CD4-positive, alpha-beta T cell treated with Interleukin-4 for 4 hours (primary cell): ENCODE results near the gene C8B.

ENCODE experiments used
- DNase-seq: peaks from one replicate; pipeline ENCODE4 v3.0.0-alpha.2; 2020

The C8B gene

GRCh38 chr1:56965916-56966697 is at the start of gene C8B:
TSS of gene C8B (minus strand) at chr1:56966015. CDS start at chr1:56965948, 67 bp downstream.
- no peak for DNase-seq

- no peak for DNase-seq
These were observed 49.3 kb upstream of the C8B start for GRCh38 chr1:57015071-57015470.

GRCh38 chr1:57013522-57013921 is 47.7 kb upstream of the C8B start:
- DNase-seq: no peak

GRCh38 chr1:57012315-57012714 is 46.5 kb upstream of the C8B start:
- DNase-seq: no peak

GRCh38 chr1:57010511-57010910 is 44.7 kb upstream of the C8B start:
- no peak for DNase-seq

GRCh38 chr1:57007948-57008347 is 42.1 kb upstream of the C8B start:
- no peak for DNase-seq

- no peak for DNase-seq
These were observed 41.7 kb upstream of the C8B start for GRCh38 chr1:57007472-57007871.

GRCh38 chr1:57003398-57004139 is 37.8 kb upstream of the C8B start:
- no peak for DNase-seq

GRCh38 chr1:56995414-56996100 is 29.7 kb upstream of the C8B start:
- no peak for DNase-seq

- no peak for DNase-seq
These were observed 27.7 kb upstream of the C8B start for GRCh38 chr1:56993475-56993874.

GRCh38 chr1:56992318-56993125 is 26.7 kb upstream of the C8B start:
- no peak for DNase-seq

GRCh38 chr1:56991576-56991975 is 25.8 kb upstream of the C8B start:
- DNase-seq: no peak

GRCh38 chr1:56986397-56986796 is 20.6 kb upstream of the C8B start:
- no peak for DNase-seq

GRCh38 chr1:56985857-56986256 is 20.0 kb upstream of the C8B start:
- DNase-seq: no peak

GRCh38 chr1:56983484-56983883 is 17.7 kb upstream of the C8B start:
- DNase-seq: no peak

GRCh38 chr1:56979986-56980755 is 14.4 kb upstream of the C8B start:
- DNase-seq: no peak

- no peak for DNase-seq
These were observed 13.0 kb upstream of the C8B start for GRCh38 chr1:56978819-56979218.

- DNase-seq: no peak
These were observed 12.1 kb upstream of the C8B start for GRCh38 chr1:56977910-56978309.

GRCh38 chr1:56975446-56975845 is 9.6 kb upstream of the C8B start:
- no peak for DNase-seq

- DNase-seq: no peak
These were observed 8.3 kb upstream of the C8B start for GRCh38 chr1:56973923-56974742.

GRCh38 chr1:56972976-56973375 is 7.2 kb upstream of the C8B start:
- DNase-seq: no peak
